K562 (cell line): Measurements from ENCODE around the gene TIMM23. TPM values are rescaled to one million over a fixed set of nuclear protein-coding genes. Genes with fewer than 3 reads are reported as not detected.
A peak's percentile ranks its signal among the peaks of the same experiment; 100 is the strongest.

Experiments used
- ARID1B ChIP-seq: fragments of 450-650 bp; IDR thresholded peaks from 2 replicates; pipeline ENCODE4 v1.6.1; 2016; ENCODE audit warnings: antibody characterized with exemption, mild to moderate bottlenecking, inconsistent platforms
- ARNT ChIP-seq, 2 experiments: fragments of 450-650 bp; IDR thresholded peaks; 2 replicates each; pipeline ENCODE4 v1.6.1; 2016; ENCODE audit warnings: mild to moderate bottlenecking in 1 of 2
- ATF2 ChIP-seq: sonication (generic); formaldehyde crosslinking; IDR thresholded peaks from 2 replicates; pipeline ENCODE4 v1.8.1; 2022; ENCODE audit warnings: missing genetic modification reagents
- ATF7 ChIP-seq: fragments of 450-650 bp; IDR thresholded peaks from 2 replicates; pipeline ENCODE4 v1.7.1; 2014; ENCODE audit warnings: mild to moderate bottlenecking, moderate library complexity
- CCNT2 ChIP-seq: IDR thresholded peaks from 2 replicates; pipeline ENCODE4 v1.6.1; 2011; ENCODE audit warnings: borderline replicate concordance, low read depth, mild to moderate bottlenecking, moderate library complexity, mixed read lengths, low read length; ENCODE audit not compliant: insufficient read length; ENCODE audit errors: extremely low read depth
- CXXC5 ChIP-seq: fragments of 250-450 bp; sonication (Bioruptor Pico); IDR thresholded peaks from 2 replicates; pipeline ENCODE4 v1.8.0; 2022; ENCODE audit warnings: inconsistent platforms, mild to moderate bottlenecking, moderate library complexity
- DACH1 ChIP-seq: fragments of 450-650 bp; IDR thresholded peaks from 2 replicates; pipeline ENCODE4 v1.6.1; 2018; ENCODE audit not compliant: partially characterized antibody
- DEAF1 ChIP-seq: fragments of 450-650 bp; formaldehyde crosslinking; IDR thresholded peaks from 2 replicates; pipeline ENCODE4 v1.4.0; 2020; ENCODE audit warnings: mild to moderate bottlenecking, moderate library complexity
- HDAC1 ChIP-seq, 2 experiments: fragments of 450-650 bp; IDR thresholded peaks; 2 replicates each; pipeline ENCODE4 v1.6.1; 2016 to 2017; ENCODE audit warnings: inconsistent platforms in 1 of 2, mild to moderate bottlenecking in 1 of 2, moderate library complexity in 1 of 2
- MAFF ChIP-seq: IDR thresholded peaks from 2 replicates; pipeline ENCODE4 v1.6.1; 2012; ENCODE audit warnings: low read length, improper control_type of control experiment
- MTA3 ChIP-seq: fragments of 450-650 bp; formaldehyde crosslinking; IDR thresholded peaks from 2 replicates; pipeline ENCODE4 v1.6.1; 2017; ENCODE audit warnings: mild to moderate bottlenecking, borderline replicate concordance
- PML ChIP-seq: IDR thresholded peaks from 2 replicates; pipeline ENCODE4 v1.6.1; 2012; ENCODE audit warnings: low read length, inconsistent platforms
- RBFOX2 ChIP-seq: fragments of 200-400 bp; formaldehyde crosslinking; IDR thresholded peaks from 2 replicates; pipeline ENCODE4 v1.6.1; 2017; ENCODE audit warnings: low read depth, mild to moderate bottlenecking, low read length, moderate library complexity
- SIN3B ChIP-seq: fragments of 450-650 bp; IDR thresholded peaks from 2 replicates; pipeline ENCODE4 v1.6.1; 2017; ENCODE audit warnings: low read depth, mild to moderate bottlenecking, moderate library complexity
- SMAD4 ChIP-seq: fragments of 250-450 bp; sonication (Bioruptor Pico); conservative IDR thresholded peaks from 2 replicates; pipeline ENCODE4 v1.8.0; 2021; ENCODE audit warnings: inconsistent platforms, mild to moderate bottlenecking, moderate library complexity
- SP1 ChIP-seq: sonication (generic); formaldehyde crosslinking; IDR thresholded peaks from 2 replicates; pipeline ENCODE4 v1.8.1; 2022; ENCODE audit warnings: mild to moderate bottlenecking, missing genetic modification reagents
- USF1 ChIP-seq: sonication (generic); formaldehyde crosslinking; IDR thresholded peaks from 2 replicates; pipeline ENCODE4 v1.9.0; 2022; ENCODE audit warnings: mild to moderate bottlenecking, missing genetic modification reagents
- ZBED1 ChIP-seq: IDR thresholded peaks from 2 replicates; pipeline ENCODE4 v1.6.1; 2014
- ZNF23 ChIP-seq: fragments of 250-450 bp; sonication (Bioruptor Pico); IDR thresholded peaks from 2 replicates; pipeline ENCODE4 v1.4.0; 2020; ENCODE audit warnings: mild to moderate bottlenecking
- ZNF280A ChIP-seq: fragments of 450-650 bp; IDR thresholded peaks from 2 replicates; pipeline ENCODE4 v1.6.1; 2018; ENCODE audit warnings: mild to moderate bottlenecking, low read depth; ENCODE audit not compliant: partially characterized antibody
- ZNF639 ChIP-seq, 2 experiments: fragments of 200-800 bp in 1 of 2; sonication (Bioruptor generic) in 1 of 2; sonication (generic) in 1 of 2; formaldehyde crosslinking in 1 of 2; IDR thresholded peaks in 1 of 2; conservative IDR thresholded peaks in 1 of 2; 2 replicates each; pipeline versions ENCODE4 v1.5.0 to v1.6.1; 2016 to 2020; ENCODE audit warnings: missing compliant biosample characterization in 1 of 2, missing genetic modification characterization in 1 of 2, missing genetic modification reagents in 1 of 2
- ZNF644 ChIP-seq: fragments of 200-800 bp; sonication (Bioruptor generic); IDR thresholded peaks from 2 replicates; pipeline ENCODE4 v1.6.1; 2016; ENCODE audit warnings: low read depth, missing genetic modification characterization, missing compliant biosample characterization
- polyA plus RNA-seq, 8 experiments: library from polyadenylated mRNA; depleted of rRNA in 4 of 8; stranded (reverse) in 5 of 8; unstranded in 3 of 8; fragments of >200 nt; fragmentation: Nextera tagmentation in 2 of 8; fragmentation: Illumina TruSeq in 1 of 8; extraction: Ambion mirVana in 2 of 8; extraction: Trizol in 1 of 8; gene quantifications; 2 replicates each; pipeline versions ENCODE4 v1.2.1 to v1.2.3, GENCODE V29; 2011 to 2014; ENCODE audit warnings: inconsistent platforms in 1 of 8, missing spikeins in 1 of 8
- total RNA-seq, 7 experiments: library from RNA; depleted of rRNA in 6 of 7; stranded (reverse); fragments of >200 nt in 6 of 7; fragmentation: Illumina TruSeq in 2 of 7; extraction: Trizol in 2 of 7; gene quantifications; 2 replicates each; pipeline versions ENCODE4 v1.2.1 to v1.2.3, GENCODE V29; 2011 to 2021; ENCODE audit warnings: low replicate concordance in 1 of 7

The TIMM23 gene
- total and polyA plus RNA-seq, 9 of the 15 experiments (the other 6 are each of a cell fraction or from before 2014, with no cell fraction given) = 148 to 280 (median 183) TPM

GRCh38 chr10:46018453-46019176 is 46.3 kb downstream of the TIMM23 start (continued):
- TF ChIP-seq DEAF1 (CRISPR knock-in tag) (no peak), HDAC1 (IDR thresholded peaks at IDR 0.05) (peak in 1 of 2 experiments; percentile 55; a peak in 2 of 4 replicates), ARNT (IDR thresholded peaks at IDR 0.05) (peak in 1 of 2 experiments; percentile 78; a peak in 1 of 4 replicates), ATF7 (0 out of 2 replicates have a peak, but pooled peaks have one; percentile 44), CCNT2 (peak; percentile 39), DACH1 (peak; percentile 16), SIN3B (no peak), MTA3 (peak; percentile 44; the same call in 1 of the 2 replicates), ATF2 (CRISPR knock-in tag) (no peak), RBFOX2 (0 out of 2 replicates have a peak, but pooled peaks have one; percentile 9), CXXC5 (CRISPR knock-in tag) (peak; percentile 95), SMAD4 (CRISPR knock-in tag) (peak; percentile 72; the same call in 1 of the 2 replicates), ARID1B (peak; percentile 97), PML (peak; percentile 88), ZNF644 (tag) (no peak), MAFF (no peak), ZNF280A (no peak), ZNF23 (no peak), ZNF639 (CRISPR knock-in tag; conservative IDR thresholded peaks at IDR 0.05 in 1 of 2, IDR thresholded peaks at IDR 0.05 in 1 of 2) (peak in 1 of 2 experiments; percentile 61; a peak in 2 of 4 replicates), ZBED1 (no peak), USF1 (CRISPR knock-in tag) (no peak), SP1 (CRISPR knock-in tag) (no peak)
